Right atrium auricular region (tissue), 2 donors: ENCODE results near the gene MEP1B. TPM values are rescaled to one million over a fixed set of nuclear protein-coding genes. Genes with fewer than 3 reads are reported as not detected.

Source experiments
- DNase-seq: peaks from one replicate; pipeline ENCODE4 v3.0.0-alpha.2; 2019; ENCODE audit warnings: low spot score
- H3K27ac ChIP-seq, 2 donors: fragments of 200-600 bp; sonication (generic); 1 replicate in 1 of 2; 2 replicates in 1 of 2; pipeline ENCODE4 v1.5.1; 2016 to 2019
- H3K27me3 ChIP-seq, 2 donors: fragments of 200-600 bp; sonication (generic); one replicate each; pipeline versions ENCODE4 v1.5.1 to v1.6.0; 2017 to 2019
- H3K36me3 ChIP-seq: fragments of 200-600 bp; sonication (generic); one replicate; pipeline ENCODE4 v1.5.1; 2016
- H3K4me1 ChIP-seq, 2 donors: fragments of 200-600 bp; sonication (generic); one replicate each; pipeline versions ENCODE4 v1.5.1 to v1.6.0; 2017 to 2019
- H3K4me3 ChIP-seq, 2 donors: fragments of 200-600 bp; sonication (generic); 1 replicate in 1 of 2; 2 replicates in 1 of 2; pipeline ENCODE4 v1.5.1; 2017 to 2019; ENCODE audit warnings: mild to moderate bottlenecking in 1 of 2, moderate library complexity in 1 of 2
- H3K9me3 ChIP-seq, 2 donors: fragments of 200-600 bp; sonication (generic); one replicate each; pipeline ENCODE4 v1.5.1; 2019
- CTCF ChIP-seq, 2 donors: fragments of 200-600 bp; sonication (generic); IDR thresholded peaks; one replicate each; pipeline ENCODE4 v1.5.1; 2019; ENCODE audit warnings: antibody characterized with exemption in 2 of 2
- total RNA-seq, 2 donors: library from RNA; depleted of rRNA; stranded (reverse); fragments of >200 nt; gene quantifications; one replicate each; pipeline ENCODE4 v1.1.0, GENCODE V29; 2016

The MEP1B gene
- total RNA-seq, 2 donors from 2014 or later, result not detected

GRCh38 chr18:32252141-32252860, 62.5 kb downstream of the MEP1B start:
- no peak for TF ChIP-seq CTCF (IDR thresholded peaks at IDR 0.05)
- no peak for DNase-seq
- Histone ChIP-seq H3K9me3 (no peaks in the 10 kb centered on the region), H3K27me3 (no peaks in the 10 kb centered on the region), H3K36me3 (no peaks in the 10 kb centered on the region), H3K27ac (no peak overlapping the region), H3K4me1 (no peaks in the 10 kb centered on the region), H3K4me3 (no peak overlapping the region)

GRCh38 chr18:32255570-32255969, 65.7 kb downstream of the MEP1B start:
- no peaks in the 10 kb centered on the region for H3K36me3 ChIP-seq

GRCh38 chr18:32257084-32257785, 67.4 kb downstream of the MEP1B start:
- no peaks in the 10 kb centered on the region for H3K9me3 ChIP-seq
- H3K4me1 ChIP-seq, result no peaks in the 10 kb centered on the region
- no peak overlapping the region for H3K27ac ChIP-seq
- no peak for DNase-seq
- no peak overlapping the region for H3K4me3 ChIP-seq
- H3K36me3 ChIP-seq, result no peaks in the 10 kb centered on the region
- TF ChIP-seq CTCF (IDR thresholded peaks at IDR 0.05), result no peak
- H3K27me3 ChIP-seq, result no peaks in the 10 kb centered on the region

More at GRCh38 chr18:32255570-32255969, 65.7 kb downstream of the MEP1B start:
- no peak for DNase-seq
- Histone ChIP-seq H3K9me3 (no peaks in the 10 kb centered on the region), H3K4me3 (no peak overlapping the region), H3K27ac (no peak overlapping the region), H3K27me3 (no peaks in the 10 kb centered on the region), H3K4me1 (no peaks in the 10 kb centered on the region)
- TF ChIP-seq CTCF (IDR thresholded peaks at IDR 0.05), result no peak

GRCh38 chr18:32258148-32258547, 68.3 kb downstream of the MEP1B start:
- H3K4me1 ChIP-seq, result no peaks in the 10 kb centered on the region
- DNase-seq, result no peak
- H3K27ac ChIP-seq, result no peak overlapping the region
- no peaks in the 10 kb centered on the region for H3K36me3 ChIP-seq
- no peak overlapping the region for H3K4me3 ChIP-seq
- no peaks in the 10 kb centered on the region for H3K9me3 ChIP-seq
- H3K27me3 ChIP-seq, result no peaks in the 10 kb centered on the region
- no peak for TF ChIP-seq CTCF (IDR thresholded peaks at IDR 0.05)

GRCh38 chr18:32258558-32259204, 68.8 kb downstream of the MEP1B start:
- Histone ChIP-seq H3K4me3 (no peak overlapping the region), H3K9me3 (no peaks in the 10 kb centered on the region), H3K27ac (no peak overlapping the region), H3K27me3 (no peaks in the 10 kb centered on the region), H3K36me3 (no peaks in the 10 kb centered on the region), H3K4me1 (no peaks in the 10 kb centered on the region)
- no peak for TF ChIP-seq CTCF (IDR thresholded peaks at IDR 0.05)
- no peak for DNase-seq
